ENCODE results near the gene CEP70. TPM values are rescaled to one million over a fixed set of nuclear protein-coding genes. Genes with fewer than 3 reads are reported as not detected.
"Not testable (repeated sequence)": the region's sequence is repeated elsewhere in the genome, so short reads cannot be mapped to it uniquely, and the experiment has no call there.

CEP70 gene
- total RNA-seq, 1 donor from 2014 or later, result 6.5 TPM

DNA sequence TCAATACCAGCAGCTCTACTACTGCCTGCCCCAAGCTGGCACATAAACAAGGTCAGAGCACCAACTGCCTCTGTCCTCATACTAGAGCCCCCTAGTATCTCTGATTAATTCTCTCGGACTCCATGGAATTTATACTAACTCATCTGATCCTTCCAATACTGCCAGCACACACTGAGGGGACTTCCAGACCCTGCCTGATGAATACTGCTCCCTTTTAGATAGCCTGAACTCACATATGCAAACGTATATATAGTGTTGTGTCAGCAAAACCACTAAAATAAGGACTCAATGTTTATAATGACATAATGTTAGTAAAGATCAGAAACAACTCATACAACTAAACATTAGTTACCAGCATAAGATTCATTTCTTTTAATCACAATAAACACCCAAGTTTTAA is 25.0 kb downstream of the CEP70 start:
- Histone ChIP-seq H3K27me3 (ENCODE audit: insufficient read depth, low read length) (no peaks in the 10 kb centered on the region), H2AFZ (ENCODE audit: low read depth, low read length) (no peak overlapping the region), H3K9ac (ENCODE audit: low read length) (no peak overlapping the region), H3K36me3 (ENCODE audit: insufficient read depth, low read length) (no peaks in the 10 kb centered on the region), H4K20me1 (ENCODE audit: insufficient read depth, low read length) (no peaks in the 10 kb centered on the region), H3K79me2 (ENCODE audit: insufficient read depth, low read length) (no peaks in the 10 kb centered on the region), H3K4me2 (ENCODE audit: low read length) (no peak overlapping the region), H3K9me3 (ENCODE audit: insufficient read depth, low read depth, low read length) (no peaks in the 10 kb centered on the region), H3K4me1 (ENCODE audit: insufficient read depth, low read length) (no peaks in the 10 kb centered on the region), H3K27ac (ENCODE audit: low read depth, low read length) (no peak overlapping the region), H3K4me3 (ENCODE audit: insufficient read depth, low read depth, low read length) (no peak overlapping the region)
- H3K27me3 Mint-ChIP-seq (ENCODE audit: low read depth, unreplicated experiment), result no peaks in the 10 kb centered on the region
- DNase-seq (ENCODE audit: low read depth) (peak; percentile 16), FAIRE-seq (no peak)
- H3K4me1 Mint-ChIP-seq (ENCODE audit: low read depth, unreplicated experiment), result no peaks in the 10 kb centered on the region
- no peak overlapping the region for H3K27ac Mint-ChIP-seq (ENCODE audit: unreplicated experiment)
- peaks cover 7% of the 10 kb centered on the region for H3K36me3 Mint-ChIP-seq (ENCODE audit: low read depth, unreplicated experiment)
- no peak overlapping the region for H3K4me3 Mint-ChIP-seq (ENCODE audit: unreplicated experiment)
- peaks cover 14% of the 10 kb centered on the region for H3K9me3 Mint-ChIP-seq (ENCODE audit: unreplicated experiment)
- no peak for TF ChIP-seq EZH2 (IDR thresholded peaks at IDR 0.05; ENCODE audit: insufficient read depth, low read length)
- TF ChIP-seq, protein P1, sequence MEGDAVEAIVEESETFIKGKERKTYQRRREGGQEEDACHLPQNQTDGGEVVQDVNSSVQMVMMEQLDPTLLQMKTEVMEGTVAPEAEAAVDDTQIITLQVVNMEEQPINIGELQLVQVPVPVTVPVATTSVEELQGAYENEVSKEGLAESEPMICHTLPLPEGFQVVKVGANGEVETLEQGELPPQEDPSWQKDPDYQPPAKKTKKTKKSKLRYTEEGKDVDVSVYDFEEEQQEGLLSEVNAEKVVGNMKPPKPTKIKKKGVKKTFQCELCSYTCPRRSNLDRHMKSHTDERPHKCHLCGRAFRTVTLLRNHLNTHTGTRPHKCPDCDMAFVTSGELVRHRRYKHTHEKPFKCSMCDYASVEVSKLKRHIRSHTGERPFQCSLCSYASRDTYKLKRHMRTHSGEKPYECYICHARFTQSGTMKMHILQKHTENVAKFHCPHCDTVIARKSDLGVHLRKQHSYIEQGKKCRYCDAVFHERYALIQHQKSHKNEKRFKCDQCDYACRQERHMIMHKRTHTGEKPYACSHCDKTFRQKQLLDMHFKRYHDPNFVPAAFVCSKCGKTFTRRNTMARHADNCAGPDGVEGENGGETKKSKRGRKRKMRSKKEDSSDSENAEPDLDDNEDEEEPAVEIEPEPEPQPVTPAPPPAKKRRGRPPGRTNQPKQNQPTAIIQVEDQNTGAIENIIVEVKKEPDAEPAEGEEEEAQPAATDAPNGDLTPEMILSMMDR (IDR thresholded peaks at IDR 0.05; ENCODE audit: insufficient read depth, low read depth, low read length), result no peak

DNA sequence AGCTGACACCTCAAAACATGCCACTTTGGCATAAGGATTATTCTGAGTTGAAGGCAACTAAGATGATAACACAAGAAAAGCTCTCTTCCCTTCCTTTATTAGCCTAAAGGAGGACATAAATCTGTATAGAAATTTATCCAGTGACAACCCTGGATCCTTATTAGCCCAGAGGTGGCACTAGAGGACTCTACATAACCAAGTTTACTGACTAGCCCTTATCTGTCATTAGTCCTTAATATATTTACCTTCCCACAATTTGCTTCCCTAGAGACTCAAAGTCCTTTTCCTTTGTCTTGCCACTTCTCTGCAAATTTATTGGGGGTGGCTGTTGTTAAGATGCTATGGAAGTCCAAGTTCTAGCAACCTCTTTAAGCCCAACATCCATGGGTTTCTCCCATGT is 26.7 kb downstream of the CEP70 start:
- peaks cover 7% of the 10 kb centered on the region for H3K9me3 Mint-ChIP-seq (ENCODE audit: unreplicated experiment)

DNA sequence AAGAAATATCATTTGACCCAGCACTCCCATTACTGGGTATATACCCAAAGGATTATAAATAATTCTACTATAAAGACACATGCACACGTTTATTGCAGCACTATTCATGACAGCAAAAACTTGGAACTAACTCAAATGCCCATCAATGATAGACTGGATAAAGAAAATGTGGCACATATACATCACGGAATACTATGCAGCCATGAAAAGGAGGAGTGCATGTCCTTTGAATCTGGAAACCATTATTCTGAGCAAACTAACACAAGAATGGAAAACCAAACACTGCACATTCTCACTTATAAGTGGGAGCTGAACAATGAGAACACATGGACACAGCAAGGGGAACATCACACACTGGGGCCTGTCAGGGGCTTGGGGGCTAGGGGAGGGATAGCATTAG is 27.8 kb downstream of the CEP70 start:
- H3K9me3 ChIP-seq (ENCODE audit: insufficient read depth, low read depth, low read length); H3K36me3 Mint-ChIP-seq (ENCODE audit: low read depth, unreplicated experiment); H3K27ac Mint-ChIP-seq (ENCODE audit: unreplicated experiment); H3K27me3 ChIP-seq (ENCODE audit: insufficient read depth, low read length); H3K36me3 ChIP-seq (ENCODE audit: insufficient read depth, low read length); H3K4me3 Mint-ChIP-seq (ENCODE audit: unreplicated experiment); H3K9ac ChIP-seq (ENCODE audit: low read length); H3K4me1 Mint-ChIP-seq (ENCODE audit: low read depth, unreplicated experiment); H4K20me1 ChIP-seq (ENCODE audit: insufficient read depth, low read length); H2AFZ ChIP-seq (ENCODE audit: low read depth, low read length); H3K4me3 ChIP-seq (ENCODE audit: insufficient read depth, low read depth, low read length); DNase-seq (ENCODE audit: low read depth); FAIRE-seq; H3K4me1 ChIP-seq (ENCODE audit: insufficient read depth, low read length); H3K9me3 Mint-ChIP-seq (ENCODE audit: unreplicated experiment); H3K27me3 Mint-ChIP-seq (ENCODE audit: low read depth, unreplicated experiment); H3K4me2 ChIP-seq (ENCODE audit: low read length); H3K79me2 ChIP-seq (ENCODE audit: insufficient read depth, low read length); H3K27ac ChIP-seq (ENCODE audit: low read depth, low read length): not testable (repeated sequence)

More for the DNA sequence above, 26.7 kb downstream of the CEP70 start:
- H3K36me3 Mint-ChIP-seq (ENCODE audit: low read depth, unreplicated experiment), result peaks cover 7% of the 10 kb centered on the region
- no peak for TF ChIP-seq EZH2 (IDR thresholded peaks at IDR 0.05; ENCODE audit: insufficient read depth, low read length)
- TF ChIP-seq, protein P1 (IDR thresholded peaks at IDR 0.05; ENCODE audit: insufficient read depth, low read depth, low read length), result no peak
- FAIRE-seq (no peak), DNase-seq (ENCODE audit: low read depth) (no peak)
- H3K27me3 ChIP-seq (ENCODE audit: insufficient read depth, low read length), result no peaks in the 10 kb centered on the region
- no peak overlapping the region for H3K4me2 ChIP-seq (ENCODE audit: low read length)
- H2AFZ ChIP-seq (ENCODE audit: low read depth, low read length), result no peak overlapping the region
- H3K36me3 ChIP-seq (ENCODE audit: insufficient read depth, low read length), result no peaks in the 10 kb centered on the region
- no peaks in the 10 kb centered on the region for H4K20me1 ChIP-seq (ENCODE audit: insufficient read depth, low read length)
- no peak overlapping the region for H3K4me3 Mint-ChIP-seq (ENCODE audit: unreplicated experiment)
- H3K9ac ChIP-seq (ENCODE audit: low read length), result no peak overlapping the region
- H3K79me2 ChIP-seq (ENCODE audit: insufficient read depth, low read length), result no peaks in the 10 kb centered on the region
- H3K27me3 Mint-ChIP-seq (ENCODE audit: low read depth, unreplicated experiment), result no peaks in the 10 kb centered on the region
- no peaks in the 10 kb centered on the region for H3K4me1 ChIP-seq (ENCODE audit: insufficient read depth, low read length)
- H3K4me1 Mint-ChIP-seq (ENCODE audit: low read depth, unreplicated experiment), result no peaks in the 10 kb centered on the region
- H3K4me3 ChIP-seq (ENCODE audit: insufficient read depth, low read depth, low read length), result no peak overlapping the region
- H3K27ac ChIP-seq (ENCODE audit: low read depth, low read length), result no peak overlapping the region
- no peaks in the 10 kb centered on the region for H3K9me3 ChIP-seq (ENCODE audit: insufficient read depth, low read depth, low read length)
- H3K27ac Mint-ChIP-seq (ENCODE audit: unreplicated experiment), result no peak overlapping the region

GRCh38 chr3:138562902-138563301 is 31.2 kb downstream of the CEP70 start:
- not testable (repeated sequence) for H3K27ac Mint-ChIP-seq (ENCODE audit: unreplicated experiment); H3K27ac ChIP-seq (ENCODE audit: low read depth, low read length); H3K4me2 ChIP-seq (ENCODE audit: low read length); H3K9ac ChIP-seq (ENCODE audit: low read length); DNase-seq (ENCODE audit: low read depth); H3K9me3 Mint-ChIP-seq (ENCODE audit: unreplicated experiment); FAIRE-seq; H3K79me2 ChIP-seq (ENCODE audit: insufficient read depth, low read length); H3K9me3 ChIP-seq (ENCODE audit: insufficient read depth, low read depth, low read length); H3K4me3 ChIP-seq (ENCODE audit: insufficient read depth, low read depth, low read length); H3K4me1 Mint-ChIP-seq (ENCODE audit: low read depth, unreplicated experiment); H3K27me3 ChIP-seq (ENCODE audit: insufficient read depth, low read length); H4K20me1 ChIP-seq (ENCODE audit: insufficient read depth, low read length); H3K4me1 ChIP-seq (ENCODE audit: insufficient read depth, low read length); H3K4me3 Mint-ChIP-seq (ENCODE audit: unreplicated experiment); H2AFZ ChIP-seq (ENCODE audit: low read depth, low read length); H3K27me3 Mint-ChIP-seq (ENCODE audit: low read depth, unreplicated experiment); H3K36me3 ChIP-seq (ENCODE audit: insufficient read depth, low read length)
- peaks cover 20% of the 10 kb centered on the region for H3K36me3 Mint-ChIP-seq (ENCODE audit: low read depth, unreplicated experiment)
